Lung (tissue), 12 donors: Measurements from ENCODE around the gene NFATC4. TPM values are rescaled to one million over a fixed set of nuclear protein-coding genes. Genes with fewer than 3 reads are reported as not detected.

Source experiments
- ATAC-seq: fragments of 200-7000 bp; cut with Tn5 transposase; one replicate; pipeline ENCODE4 v1.9.1; 2020; ENCODE audit warnings: moderate number of reproducible peaks; ENCODE audit not compliant: insufficient read depth, low FRiP score
- DNase-seq, 3 donors: peaks; one replicate each; pipeline ENCODE4 v3.0.0-alpha.2; 2013 to 2017
- H3K27ac ChIP-seq, 2 donors: one replicate each; pipeline ENCODE4 v1.5.1; 2013; ENCODE audit warnings: mild to moderate bottlenecking in 2 of 2, moderate library complexity in 2 of 2, control low read depth in 1 of 2, inconsistent platforms in 1 of 2, low read depth in 1 of 2, low read length in 1 of 2
- H3K27me3 ChIP-seq, 3 donors: one replicate each; pipeline ENCODE4 v1.5.1; 2013; ENCODE audit warnings: low read length in 2 of 3; ENCODE audit not compliant: control insufficient read depth in 3 of 3, insufficient read depth in 3 of 3
- H3K36me3 ChIP-seq, 4 donors: one replicate each; pipeline ENCODE4 v1.5.1; 2013; ENCODE audit warnings: low read length in 4 of 4, mild to moderate bottlenecking in 1 of 4, moderate library complexity in 1 of 4; ENCODE audit not compliant: control insufficient read depth in 4 of 4, insufficient read depth in 4 of 4
- H3K4me1 ChIP-seq, 5 donors: one replicate each; pipeline ENCODE4 v1.5.1; 2013; ENCODE audit warnings: low read length in 5 of 5, mild to moderate bottlenecking in 2 of 5, moderate library complexity in 1 of 5; ENCODE audit not compliant: control insufficient read depth in 5 of 5, insufficient read depth in 5 of 5
- H3K4me3 ChIP-seq: one replicate; pipeline ENCODE4 v1.5.1; 2013; ENCODE audit warnings: mild to moderate bottlenecking, control low read depth, moderate library complexity
- H3K9ac ChIP-seq, 2 donors: one replicate each; pipeline ENCODE4 v1.5.1; 2013; ENCODE audit warnings: low read length in 2 of 2, control low read depth in 1 of 2; ENCODE audit not compliant: insufficient read depth in 1 of 2
- H3K9me3 ChIP-seq, 4 donors: one replicate each; pipeline ENCODE4 v1.5.1; 2013; ENCODE audit warnings: low read length in 3 of 4, mild to moderate bottlenecking in 1 of 4, moderate library complexity in 1 of 4; ENCODE audit not compliant: control insufficient read depth in 4 of 4, insufficient read depth in 3 of 4
- CTCF ChIP-seq: IDR thresholded peaks from 2 replicates; pipeline ENCODE4 v1.5.1; 2012; ENCODE audit warnings: mild to moderate bottlenecking; ENCODE audit errors: control extremely low read depth, extremely low read depth
- WGBS, 2 donors: extraction: QIAGEN DNeasy Blood & Tissue Kit; methylation state at CpG; one replicate each; pipeline ENCODE4 v1.1.7; 2013; 5-methylcytosine and 5-hydroxymethylcytosine counted together
- polyA plus RNA-seq, 2 donors: library from polyadenylated mRNA; stranded (reverse); fragments of 200-250 nt; gene quantifications; one replicate each; pipeline ENCODE4 v1.2.1, GENCODE V29; 2013
- total RNA-seq, 2 donors: library from RNA; depleted of rRNA in 1 of 2; stranded (reverse); fragments of >200 nt in 1 of 2; gene quantifications; one replicate each; pipeline ENCODE4 v1.2.1, GENCODE V29; 2014 to 2021
- donor health status: control.
- donor health status: control.
- donor health status: Bipolar disorder and iron deficiency.
- donor health status: healthy.
- donor health status: DM: yes; HTN: yes; CAD: no.

Gene NFATC4
- total and polyA plus RNA-seq, 4 donors: 13.9 to 71.4 (median 38.4) TPM

- TF ChIP-seq CTCF: no peak
- Histone ChIP-seq H3K9ac (peak overlapping the region in 1 of 2 donors; percentile 46), H3K36me3 (no peaks in the 10 kb centered on the region), H3K4me1 (peaks cover 0 to 44% (median 12%) of the 10 kb centered on the region in 5 donors), H3K9me3 (no peaks in the 10 kb centered on the region), H3K27ac (peak overlapping the region; percentile 73 to 78), H3K4me3 (peak overlapping the region; percentile 37), H3K27me3 (no peaks in the 10 kb centered on the region)
- peak; percentile 96 to 98 (median 98) for DNase-seq
- peak; percentile 82 for ATAC-seq
- WGBS, 2 donors: 1 to 2% methylated on average over 40 of the region's 40 CpGs
Measured at GRCh38 chr14:24366721-24367513, 1.1 kb upstream of the NFATC4 start.

DNA sequence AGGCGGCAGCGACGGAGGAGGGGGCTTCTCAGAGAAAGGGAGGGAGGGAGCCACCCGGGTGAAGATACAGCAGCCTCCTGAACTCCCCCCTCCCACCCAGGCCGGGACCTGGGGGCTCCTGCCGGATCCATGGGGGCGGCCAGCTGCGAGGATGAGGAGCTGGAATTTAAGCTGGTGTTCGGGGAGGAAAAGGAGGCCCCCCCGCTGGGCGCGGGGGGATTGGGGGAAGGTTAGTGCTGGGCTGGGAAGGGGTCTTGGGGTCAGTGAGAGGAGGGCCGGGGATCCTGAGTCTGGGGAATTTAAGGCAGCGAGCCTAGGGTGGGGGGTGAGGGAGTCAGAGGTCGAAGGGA lies 203 bp downstream of the NFATC4 start:
- H3K27me3 ChIP-seq: no peaks in the 10 kb centered on the region
- no peaks in the 10 kb centered on the region for H3K9me3 ChIP-seq
- DNase-seq (no peak), ATAC-seq (no peak)
- 1 to 2% methylated on average over 12 to 15 of the region's 15 CpGs for WGBS, 2 donors
- no peak for TF ChIP-seq CTCF
- H3K36me3 ChIP-seq: peaks cover 0 to 10% (median 0%) of the 10 kb centered on the region in 4 donors
- H3K27ac ChIP-seq: peak overlapping the region; percentile 37 to 54
- H3K4me1 ChIP-seq: peaks cover 0 to 55% (median 16%) of the 10 kb centered on the region in 5 donors
- peak overlapping the region; percentile 49 to 73 for H3K9ac ChIP-seq
- H3K4me3 ChIP-seq: peak overlapping the region; percentile 15

GRCh38 chr14:24368562-24369252 lies 723 bp downstream of the NFATC4 start:
- 4 to 13% methylated on average over 10 to 51 of the region's 52 CpGs for WGBS, 2 donors
- Histone ChIP-seq H3K9me3 (no peaks in the 10 kb centered on the region), H3K4me1 (peaks cover 0 to 55% (median 16%) of the 10 kb centered on the region in 5 donors), H3K27ac (peak overlapping the region; percentile 37 to 54), H3K36me3 (peaks cover 0 to 13% (median under 1%) of the 10 kb centered on the region in 4 donors), H3K27me3 (no peaks in the 10 kb centered on the region), H3K4me3 (peak overlapping the region; percentile 15), H3K9ac (peak overlapping the region; percentile 49 to 73)
- TF ChIP-seq CTCF: no peak
- DNase-seq (peak; percentile 94 to 95 (median 94)), ATAC-seq (no peak)
